EH (cell line): ENCODE results near the gene CCL18.
"Not testable (repeated sequence)": the region's sequence is repeated elsewhere in the genome, so short reads cannot be mapped to it uniquely, and the experiment has no call there.

Experiments used
- DNase-seq: peaks from one replicate; pipeline ENCODE4 v3.0.0-alpha.2; 2015; ENCODE audit warnings: low read depth

The CCL18 gene

GRCh38 chr17:36104246-36104645 lies 40.2 kb downstream of the CCL18 start:
- not testable (repeated sequence) for DNase-seq

GRCh38 chr17:36104701-36105181 lies 40.7 kb downstream of the CCL18 start:
- no peak for DNase-seq

GRCh38 chr17:36105781-36106492 lies 41.9 kb downstream of the CCL18 start:
- DNase-seq = no peak

GRCh38 chr17:36106493-36106835 lies 42.4 kb downstream of the CCL18 start:
- no peak for DNase-seq

- DNase-seq = no peak
Observed at GRCh38 chr17:36107660-36108059, 43.6 kb downstream of the CCL18 start.

- not testable (repeated sequence) for DNase-seq
Observed at GRCh38 chr17:36108265-36108664, 44.2 kb downstream of the CCL18 start.

GRCh38 chr17:36111068-36111490 lies 47.0 kb downstream of the CCL18 start:
- no peak for DNase-seq

- no peak for DNase-seq
Observed at GRCh38 chr17:36112572-36112971, 48.5 kb downstream of the CCL18 start.

GRCh38 chr17:36113131-36113530 lies 49.1 kb downstream of the CCL18 start:
- not testable (repeated sequence) for DNase-seq

- not testable (repeated sequence) for DNase-seq
Observed at GRCh38 chr17:36114971-36115648, 51.0 kb downstream of the CCL18 start.

- DNase-seq = not testable (repeated sequence)
Observed at GRCh38 chr17:36115649-36115977, 51.5 kb downstream of the CCL18 start.

- DNase-seq = no peak
Observed at GRCh38 chr17:36117505-36118382, 53.7 kb downstream of the CCL18 start.

- no peak for DNase-seq
Observed at GRCh38 chr17:36118477-36119353, 54.6 kb downstream of the CCL18 start.

GRCh38 chr17:36120221-36120620 lies 56.1 kb downstream of the CCL18 start:
- DNase-seq = no peak

GRCh38 chr17:36121099-36121498 lies 57.0 kb downstream of the CCL18 start:
- DNase-seq = not testable (repeated sequence)
